Activated T-helper 1 cell treated with anti-CD3 and anti-CD28 coated beads, Interleukin-12 subunit alpha, Interleukin-12 subunit beta, Interleukin-2, Interleukin-4 antibody, amounts not matched to agents 30 ng/mL and 10 ng/mL and 1 ng/mL, durations not matched to agents 14 hours and 24 hours and 36 hours (primary cell): Measurements from ENCODE around the gene CCDC8. TPM values are rescaled to one million over a fixed set of nuclear protein-coding genes. Genes with fewer than 3 reads are reported as not detected.

Experiments
- DNase-seq: peaks from one replicate; pipeline ENCODE4 v3.0.0; 2021; ENCODE audit warnings: low spot score
- H3K27ac Mint-ChIP-seq: one replicate; pipeline ENCODE4 v1.8.0; 2021; ENCODE audit warnings: mild to moderate bottlenecking, mixed read lengths
- H3K27me3 Mint-ChIP-seq: one replicate; pipeline ENCODE4 v1.8.0; 2022; ENCODE audit warnings: mild to moderate bottlenecking, moderate library complexity, mixed read lengths; ENCODE audit not compliant: insufficient read depth
- H3K36me3 Mint-ChIP-seq: one replicate; pipeline ENCODE4 v1.8.0; 2021; ENCODE audit warnings: low read depth, mixed read lengths
- H3K4me1 Mint-ChIP-seq: one replicate; pipeline ENCODE4 v1.8.0; 2021; ENCODE audit warnings: low read depth, mixed read lengths
- H3K4me3 Mint-ChIP-seq: one replicate; pipeline ENCODE4 v1.8.0; 2021; ENCODE audit warnings: mild to moderate bottlenecking, moderate library complexity, mixed read lengths
- H3K9me3 Mint-ChIP-seq: one replicate; pipeline ENCODE4 v1.8.0; 2021; ENCODE audit warnings: mixed read lengths
- intact Hi-C: fragments of 100-400 bp; cut with micrococcal nuclease; formaldehyde crosslinking; loops from one replicate; pipeline ENCODE4 v1.15.1; 2024
- total RNA-seq: library from RNA; stranded (reverse); gene quantifications from 2 replicates; pipeline ENCODE4 v1.2.3, GENCODE V29; 2022

CCDC8 gene, protein sequence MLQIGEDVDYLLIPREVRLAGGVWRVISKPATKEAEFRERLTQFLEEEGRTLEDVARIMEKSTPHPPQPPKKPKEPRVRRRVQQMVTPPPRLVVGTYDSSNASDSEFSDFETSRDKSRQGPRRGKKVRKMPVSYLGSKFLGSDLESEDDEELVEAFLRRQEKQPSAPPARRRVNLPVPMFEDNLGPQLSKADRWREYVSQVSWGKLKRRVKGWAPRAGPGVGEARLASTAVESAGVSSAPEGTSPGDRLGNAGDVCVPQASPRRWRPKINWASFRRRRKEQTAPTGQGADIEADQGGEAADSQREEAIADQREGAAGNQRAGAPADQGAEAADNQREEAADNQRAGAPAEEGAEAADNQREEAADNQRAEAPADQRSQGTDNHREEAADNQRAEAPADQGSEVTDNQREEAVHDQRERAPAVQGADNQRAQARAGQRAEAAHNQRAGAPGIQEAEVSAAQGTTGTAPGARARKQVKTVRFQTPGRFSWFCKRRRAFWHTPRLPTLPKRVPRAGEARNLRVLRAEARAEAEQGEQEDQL
- not detected in 2 replicates for total RNA-seq

GRCh38 chr19:46413262-46414031 lies at the start of gene CCDC8:
CCDC8 (minus strand) TSS chr19:46413564; CDS start chr19:46412810, 754 bp downstream.
- Mint-ChIP-seq H3K36me3 (no peaks in the 10 kb centered on the region), H3K27ac (no peak within 1 kb of the TSS), H3K4me3 (no peak within 1 kb of the TSS), H3K4me1 (peaks cover 5% of the 10 kb centered on the region), H3K27me3 (peaks cover 63% of the 10 kb centered on the region), H3K9me3 (no peaks in the 10 kb centered on the region)
- intact Hi-C loops, result no loop called here
- DNase-seq, result no peak

- H3K27ac Mint-ChIP-seq, result no peak overlapping the region
- peaks cover 15% of the 10 kb centered on the region for H3K27me3 Mint-ChIP-seq
- H3K9me3 Mint-ChIP-seq, result no peaks in the 10 kb centered on the region
- no peaks in the 10 kb centered on the region for H3K36me3 Mint-ChIP-seq
- no peak for DNase-seq
- H3K4me1 Mint-ChIP-seq, result no peaks in the 10 kb centered on the region
- no peak overlapping the region for H3K4me3 Mint-ChIP-seq
- intact Hi-C loops, result no loop called here
Observed at GRCh38 chr19:46461537-46461936, 48.2 kb upstream of the CCDC8 start.

- no peak overlapping the region for H3K27ac Mint-ChIP-seq
- no peak for DNase-seq
- peaks cover 17% of the 10 kb centered on the region for H3K27me3 Mint-ChIP-seq
- intact Hi-C loops, result no loop called here
- no peak overlapping the region for H3K4me3 Mint-ChIP-seq
- H3K9me3 Mint-ChIP-seq, result no peaks in the 10 kb centered on the region
- no peaks in the 10 kb centered on the region for H3K36me3 Mint-ChIP-seq
- H3K4me1 Mint-ChIP-seq, result no peaks in the 10 kb centered on the region
Observed at GRCh38 chr19:46460981-46461380, 47.6 kb upstream of the CCDC8 start.

GRCh38 chr19:46460055-46460454 lies 46.7 kb upstream of the CCDC8 start:
- DNase-seq, result no peak

GRCh38 chr19:46456930-46457329 lies 43.6 kb upstream of the CCDC8 start:
- Mint-ChIP-seq H3K4me1 (no peaks in the 10 kb centered on the region), H3K36me3 (no peaks in the 10 kb centered on the region), H3K27ac (no peak overlapping the region), H3K4me3 (no peak overlapping the region), H3K27me3 (peaks cover 14% of the 10 kb centered on the region), H3K9me3 (no peaks in the 10 kb centered on the region)
- DNase-seq, result no peak
- intact Hi-C loops, result no loop called here

More at GRCh38 chr19:46460055-46460454, 46.7 kb upstream of the CCDC8 start:
- intact Hi-C loops, result no loop called here
- H3K36me3 Mint-ChIP-seq, result no peaks in the 10 kb centered on the region
- no peaks in the 10 kb centered on the region for H3K9me3 Mint-ChIP-seq
- peaks cover 17% of the 10 kb centered on the region for H3K27me3 Mint-ChIP-seq
- no peak overlapping the region for H3K4me3 Mint-ChIP-seq
- no peak overlapping the region for H3K27ac Mint-ChIP-seq
- H3K4me1 Mint-ChIP-seq, result no peaks in the 10 kb centered on the region

DNA sequence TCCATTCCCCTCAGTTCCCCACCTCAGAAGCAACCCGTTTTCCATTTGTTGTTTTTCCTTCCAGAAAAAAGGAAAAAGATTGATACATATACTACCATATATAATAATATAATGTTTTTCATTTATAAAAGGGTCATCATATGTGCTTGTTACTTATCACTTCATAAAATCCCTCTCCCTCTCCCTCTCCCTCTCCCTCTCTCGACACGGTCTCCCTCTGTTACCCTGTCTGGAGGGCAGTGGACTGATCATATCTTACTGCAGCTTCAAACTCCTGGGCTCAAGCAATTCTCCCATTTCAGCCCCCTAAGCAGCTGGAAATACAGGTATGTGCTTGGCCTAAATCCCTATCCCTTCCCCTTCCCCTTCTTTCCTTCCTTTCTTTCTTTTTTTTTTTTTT lies 40.9 kb upstream of the CCDC8 start:
- no peaks in the 10 kb centered on the region for H3K36me3 Mint-ChIP-seq
- H3K27ac Mint-ChIP-seq, result no peak overlapping the region
- peaks cover 7% of the 10 kb centered on the region for H3K9me3 Mint-ChIP-seq
- no peak overlapping the region for H3K4me3 Mint-ChIP-seq
- DNase-seq, result no peak
- H3K4me1 Mint-ChIP-seq, result no peaks in the 10 kb centered on the region
- intact Hi-C loops, result no loop called here
- H3K27me3 Mint-ChIP-seq, result peaks cover 16% of the 10 kb centered on the region

GRCh38 chr19:46453661-46454060 lies 40.3 kb upstream of the CCDC8 start:
- no peak overlapping the region for H3K4me3 Mint-ChIP-seq
- no peaks in the 10 kb centered on the region for H3K36me3 Mint-ChIP-seq
- intact Hi-C loops, result no loop called here

DNA sequence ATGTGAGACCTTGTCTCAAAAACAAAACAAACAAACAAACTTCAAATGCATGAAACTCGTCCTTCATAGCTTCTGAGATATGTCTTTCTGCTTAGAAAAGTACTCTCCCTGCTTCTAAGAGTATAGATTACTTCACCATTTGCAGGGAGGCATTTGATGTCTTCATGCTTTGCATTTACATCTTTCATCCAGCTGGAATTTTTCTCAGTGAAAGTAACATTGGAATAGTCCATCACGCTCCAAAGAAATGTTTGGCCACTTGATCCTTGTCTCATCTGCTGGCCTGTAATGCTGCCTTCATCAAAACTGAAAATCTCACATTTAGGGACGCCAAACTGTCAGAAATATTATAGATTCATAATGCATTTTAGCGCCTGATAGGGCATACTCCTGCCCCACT lies 38.8 kb upstream of the CCDC8 start:
- Mint-ChIP-seq H3K4me3 (no peak overlapping the region), H3K36me3 (no peaks in the 10 kb centered on the region), H3K9me3 (peaks cover 8% of the 10 kb centered on the region), H3K4me1 (no peaks in the 10 kb centered on the region), H3K27ac (no peak overlapping the region), H3K27me3 (peaks cover 11% of the 10 kb centered on the region)
- no peak for DNase-seq
- intact Hi-C loops, result no loop called here

More at GRCh38 chr19:46453661-46454060, 40.3 kb upstream of the CCDC8 start:
- Mint-ChIP-seq H3K9me3 (peaks cover 8% of the 10 kb centered on the region), H3K27me3 (peaks cover 12% of the 10 kb centered on the region), H3K27ac (no peak overlapping the region), H3K4me1 (no peaks in the 10 kb centered on the region)
- DNase-seq, result no peak

DNA sequence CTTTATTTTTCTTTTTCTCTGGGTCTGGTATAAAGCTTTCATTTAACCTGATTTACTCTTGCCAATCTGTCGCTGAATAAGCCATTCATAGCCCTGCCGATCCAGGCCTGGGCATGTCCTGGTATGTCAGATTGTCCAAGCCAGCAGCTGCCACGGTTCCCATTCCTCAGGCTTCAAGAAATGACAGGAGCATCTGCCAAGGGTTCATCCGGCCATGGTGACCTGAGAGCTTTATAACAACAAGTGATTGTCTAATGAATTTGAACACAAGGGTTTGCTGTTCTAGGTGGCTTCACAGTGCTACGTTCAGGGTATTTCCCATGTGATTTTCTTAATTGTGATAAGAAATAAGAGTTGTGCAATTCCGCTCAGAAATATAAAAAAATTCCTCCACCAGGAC lies 38.0 kb upstream of the CCDC8 start:
- intact Hi-C loops, result no loop called here
- peaks cover 11% of the 10 kb centered on the region for H3K27me3 Mint-ChIP-seq
- no peaks in the 10 kb centered on the region for H3K4me1 Mint-ChIP-seq
- no peak overlapping the region for H3K27ac Mint-ChIP-seq
- DNase-seq, result no peak
- peaks cover 8% of the 10 kb centered on the region for H3K9me3 Mint-ChIP-seq
- no peaks in the 10 kb centered on the region for H3K36me3 Mint-ChIP-seq
- no peak overlapping the region for H3K4me3 Mint-ChIP-seq

GRCh38 chr19:46450737-46451136 lies 37.4 kb upstream of the CCDC8 start:
- Mint-ChIP-seq H3K27ac (no peak overlapping the region), H3K9me3 (peaks cover 8% of the 10 kb centered on the region), H3K36me3 (no peaks in the 10 kb centered on the region), H3K4me1 (no peaks in the 10 kb centered on the region), H3K27me3 (peaks cover 9% of the 10 kb centered on the region), H3K4me3 (no peak overlapping the region)
- no peak for DNase-seq
- intact Hi-C loops, result no loop called here

- Mint-ChIP-seq H3K27me3 (peaks cover 9% of the 10 kb centered on the region), H3K36me3 (no peaks in the 10 kb centered on the region), H3K4me1 (no peaks in the 10 kb centered on the region), H3K9me3 (peaks cover 8% of the 10 kb centered on the region), H3K27ac (no peak overlapping the region), H3K4me3 (no peak overlapping the region)
- intact Hi-C loops, result no loop called here
- no peak for DNase-seq
Observed at GRCh38 chr19:46449228-46449627, 35.9 kb upstream of the CCDC8 start.

- no peaks in the 10 kb centered on the region for H3K4me1 Mint-ChIP-seq
- no peaks in the 10 kb centered on the region for H3K36me3 Mint-ChIP-seq
- H3K27ac Mint-ChIP-seq, result no peak overlapping the region
- DNase-seq, result no peak
- intact Hi-C loops, result no loop called here
- H3K27me3 Mint-ChIP-seq, result peaks cover 7% of the 10 kb centered on the region
- H3K4me3 Mint-ChIP-seq, result no peak overlapping the region
- peaks cover 8% of the 10 kb centered on the region for H3K9me3 Mint-ChIP-seq
Observed at GRCh38 chr19:46448601-46449000, 35.2 kb upstream of the CCDC8 start.

DNA sequence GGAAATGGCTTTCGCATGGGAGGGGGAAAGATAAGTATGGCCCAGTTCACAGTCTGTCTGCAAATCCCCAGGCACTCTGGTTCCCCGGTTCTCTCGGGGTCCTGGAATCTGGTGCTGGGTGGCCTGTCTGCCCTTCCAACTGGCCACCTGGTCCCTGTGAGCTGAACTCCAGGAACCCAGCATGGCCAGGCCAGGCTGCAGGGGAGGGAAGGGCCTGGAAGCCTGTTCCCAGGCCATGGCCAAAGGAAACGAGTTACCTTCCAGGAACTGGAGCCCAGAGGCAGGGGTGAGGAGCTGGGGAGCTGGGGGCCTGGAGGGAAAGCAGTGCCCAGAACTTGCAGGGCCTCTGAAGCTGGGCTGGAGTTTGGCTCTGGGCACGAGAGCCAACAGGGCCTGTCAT lies 34.5 kb upstream of the CCDC8 start:
- Mint-ChIP-seq H3K36me3 (no peaks in the 10 kb centered on the region), H3K4me3 (no peak overlapping the region), H3K27me3 (peaks cover 6% of the 10 kb centered on the region), H3K9me3 (peaks cover 8% of the 10 kb centered on the region), H3K4me1 (peaks cover 4% of the 10 kb centered on the region), H3K27ac (no peak overlapping the region)
- intact Hi-C loops, result no loop called here
- DNase-seq, result no peak
